ENCODE measurements around the gene CD72. TPM values are rescaled to one million over a fixed set of nuclear protein-coding genes. Genes with fewer than 3 reads are reported as not detected.

The CD72 gene
- total RNA-seq, 1 donor from 2014 or later, result 2.1 TPM

DNA sequence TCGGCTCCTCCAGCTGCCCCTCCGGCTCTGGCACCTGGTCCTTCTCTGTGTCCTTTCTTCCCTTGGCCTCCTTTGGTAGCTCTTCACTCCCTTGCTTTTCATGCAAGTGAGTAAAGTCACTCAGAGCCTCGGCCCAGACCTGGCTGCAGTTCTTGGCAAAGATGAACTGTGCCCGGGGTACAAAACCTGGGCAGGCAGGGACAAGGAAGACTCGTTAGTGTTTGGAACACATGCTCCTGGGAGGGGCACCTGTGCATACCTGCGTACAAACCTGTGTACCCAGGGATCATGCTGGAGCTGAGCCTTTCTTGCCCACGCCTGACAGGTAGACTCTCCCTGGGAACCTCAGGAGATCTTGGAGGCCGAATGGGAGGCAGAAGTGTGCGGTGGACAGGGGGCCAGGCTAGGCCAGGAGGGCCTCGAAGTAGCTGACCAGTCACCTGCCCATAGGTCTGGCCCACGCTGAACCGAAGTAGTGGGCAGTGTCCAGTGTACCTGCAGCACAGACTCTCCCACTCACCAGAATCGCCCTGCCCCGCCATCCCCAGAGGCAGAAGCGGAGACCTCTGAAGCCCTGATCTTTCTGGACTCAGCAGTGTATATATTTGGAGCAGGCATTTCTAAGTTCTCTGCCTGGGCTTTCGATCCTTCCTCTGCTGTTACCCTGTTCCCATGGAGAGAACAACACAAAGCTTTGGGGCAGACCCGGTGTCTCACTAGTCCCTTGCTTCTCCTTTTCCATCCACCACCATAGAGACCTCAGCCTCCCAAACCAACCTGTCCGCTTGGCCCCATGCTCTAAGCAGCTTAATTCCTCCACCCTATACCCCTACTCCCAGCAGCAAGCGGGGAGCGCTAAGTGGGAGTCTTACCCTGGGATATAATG is 55.1 kb downstream of the CD72 start:
- H3K4me1 ChIP-seq (ENCODE audit: control insufficient read depth in 3 of 3, insufficient read depth in 3 of 3, low read length in 3 of 3), result peaks cover 76 to 91% (median 76%) of the 10 kb centered on the region in 3 donors
- H3K27me3 ChIP-seq (ENCODE audit: control insufficient read depth in 3 of 3, insufficient read depth in 3 of 3, low read length in 3 of 3), result no peaks in the 10 kb centered on the region
- peak overlapping the region; percentile 62 to 72 (median 66) for H3K4me3 ChIP-seq (ENCODE audit: low read length in 3 of 3)
- peaks cover 14 to 18% (median 15%) of the 10 kb centered on the region in 3 donors for H3K36me3 ChIP-seq (ENCODE audit: control insufficient read depth in 3 of 3, insufficient read depth in 3 of 3, low read length in 3 of 3)
- H3K9ac ChIP-seq (ENCODE audit: low read depth in 1 of 3, low read length in 3 of 3), result peak overlapping the region; percentile 66 to 73 (median 71)
- H3K9me3 ChIP-seq (ENCODE audit: control insufficient read depth in 3 of 3, low read length in 3 of 3), result no peaks in the 10 kb centered on the region
- H3K27ac ChIP-seq (ENCODE audit: low read depth, low read length), result peak overlapping the region; percentile 77

DNA sequence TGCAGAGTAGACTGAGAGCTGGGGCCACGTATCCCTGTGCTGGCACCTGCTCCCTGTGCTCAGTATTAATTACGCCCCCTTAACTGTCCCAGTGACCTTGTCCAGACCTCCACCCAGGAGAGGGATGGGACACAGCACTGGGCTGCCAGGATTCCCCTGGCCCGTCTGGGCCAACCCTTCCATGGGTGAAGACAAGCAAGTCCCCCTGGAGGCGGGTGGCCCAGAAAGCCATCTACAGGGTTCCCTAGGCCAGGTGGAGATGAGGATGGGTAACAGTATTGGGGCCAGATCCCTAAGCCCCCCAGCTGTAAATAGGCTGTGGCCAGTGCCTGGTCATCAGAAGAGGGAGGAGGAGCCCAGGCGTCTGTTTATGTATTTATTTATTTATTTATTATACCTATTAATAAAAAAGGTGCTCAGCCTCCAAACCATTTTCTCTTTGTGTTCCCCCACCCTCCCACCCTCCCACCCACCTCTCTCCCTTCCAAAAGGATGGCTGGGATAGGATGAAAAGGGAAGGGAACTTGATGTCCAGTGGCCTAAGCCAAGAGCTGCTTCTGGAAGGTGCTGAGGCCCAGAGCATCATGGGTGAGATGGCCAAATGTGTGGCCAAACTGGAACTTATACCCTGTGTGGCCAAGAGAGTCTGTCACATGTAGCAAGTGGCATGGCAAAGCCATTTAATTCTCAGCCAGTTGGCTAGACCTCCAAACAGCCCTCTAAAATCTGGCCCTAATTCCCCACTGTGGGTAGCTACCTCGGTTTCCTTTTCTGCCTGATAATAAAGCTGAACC is 56.5 kb downstream of the CD72 start:
- Histone ChIP-seq H3K27ac (ENCODE audit: low read depth, low read length) (peak overlapping the region; percentile 77), H3K9ac (ENCODE audit: low read depth in 1 of 3, low read length in 3 of 3) (peak overlapping the region; percentile 60 to 71 (median 66)), H3K36me3 (ENCODE audit: control insufficient read depth in 3 of 3, insufficient read depth in 3 of 3, low read length in 3 of 3) (peaks cover 24 to 29% (median 26%) of the 10 kb centered on the region in 3 donors), H3K9me3 (ENCODE audit: control insufficient read depth in 3 of 3, low read length in 3 of 3) (no peaks in the 10 kb centered on the region), H3K4me1 (ENCODE audit: control insufficient read depth in 3 of 3, insufficient read depth in 3 of 3, low read length in 3 of 3) (peaks cover 88 to 99% (median 88%) of the 10 kb centered on the region in 3 donors), H3K4me3 (ENCODE audit: low read length in 3 of 3) (peak overlapping the region in 2 of 3 donors; percentile 62 to 72), H3K27me3 (ENCODE audit: control insufficient read depth in 3 of 3, insufficient read depth in 3 of 3, low read length in 3 of 3) (no peaks in the 10 kb centered on the region)

DNA sequence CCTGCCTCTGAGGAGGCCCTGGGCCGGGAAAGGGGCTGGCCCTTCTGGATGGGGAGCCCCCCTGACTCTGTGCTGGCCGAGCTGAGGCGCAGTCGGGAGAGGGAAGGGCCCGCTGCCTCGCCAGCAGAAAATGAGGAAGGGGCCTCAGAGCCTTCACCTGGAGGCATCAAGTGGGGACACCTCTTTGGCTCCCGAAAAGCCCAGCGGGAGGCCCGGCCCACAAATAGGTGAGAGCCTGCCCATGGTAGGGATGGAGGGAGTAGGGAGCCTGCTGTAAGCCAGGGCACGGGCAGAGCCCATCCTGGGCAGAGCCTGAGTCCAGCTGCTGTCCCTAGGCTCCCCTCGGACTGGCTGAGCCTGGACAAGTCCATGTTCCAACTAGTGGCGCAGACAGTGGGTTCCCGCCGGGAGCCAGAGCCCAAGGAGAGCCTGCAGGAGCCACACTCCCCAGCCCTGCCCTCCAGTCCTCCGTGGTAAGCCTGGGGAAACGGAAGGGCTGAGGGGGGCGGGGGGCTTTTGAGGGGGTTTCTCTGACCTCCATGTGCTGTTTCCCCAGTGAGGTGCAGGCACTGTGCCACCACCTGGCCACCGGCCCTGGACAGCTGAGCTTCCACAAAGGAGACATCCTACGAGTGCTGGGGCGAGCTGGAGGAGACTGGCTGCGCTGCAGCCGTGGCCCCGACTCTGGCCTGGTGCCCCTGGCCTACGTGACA is 57.4 kb downstream of the CD72 start:
- Histone ChIP-seq H3K9ac (ENCODE audit: low read depth in 1 of 3, low read length in 3 of 3) (peak overlapping the region; percentile 33 to 60 (median 46)), H3K36me3 (ENCODE audit: control insufficient read depth in 3 of 3, insufficient read depth in 3 of 3, low read length in 3 of 3) (peaks cover 30 to 36% (median 32%) of the 10 kb centered on the region in 3 donors), H3K27me3 (ENCODE audit: control insufficient read depth in 3 of 3, insufficient read depth in 3 of 3, low read length in 3 of 3) (no peaks in the 10 kb centered on the region), H3K4me3 (ENCODE audit: low read length in 3 of 3) (peak overlapping the region in 1 of 3 donors; percentile 32), H3K27ac (ENCODE audit: low read depth, low read length) (peak overlapping the region; percentile 74), H3K9me3 (ENCODE audit: control insufficient read depth in 3 of 3, low read length in 3 of 3) (no peaks in the 10 kb centered on the region), H3K4me1 (ENCODE audit: control insufficient read depth in 3 of 3, insufficient read depth in 3 of 3, low read length in 3 of 3) (peaks cover 86 to 99% (median 91%) of the 10 kb centered on the region in 3 donors)

Small RNA genes lying within 50 kb of the gene (small RNA-seq; reads per million reads assigned to genes)
- gene MIR4667, result 0.21 reads per million
- not detected for gene RMRP
- gene RPS29P17, result not detected

Other genes starting within 250 kb of the CD72 start
- 29.2 TPM for gene RUSC2, start 128.3 kb downstream of the CD72 start, total RNA-seq
- gene TESK1, start 13.2 kb downstream of the CD72 start, total RNA-seq, result 8.4 TPM
- 1.0 TPM for gene SIT1, start 32.5 kb upstream of the CD72 start, total RNA-seq
- gene RMRP, start 39.6 kb upstream of the CD72 start, total RNA-seq, result 118,473 TPM
- gene CCDC107, start 39.9 kb upstream of the CD72 start, total RNA-seq, result 11.0 TPM
- 0.52 TPM for gene ARHGEF39, start 46.8 kb upstream of the CD72 start, total RNA-seq
- under 0.01 TPM for gene CA9, start 55.5 kb upstream of the CD72 start, total RNA-seq
- 4,180 TPM for gene TPM2, start 71.5 kb upstream of the CD72 start, total RNA-seq
- gene TLN1, start 113.8 kb upstream of the CD72 start, total RNA-seq, result 90.8 TPM
- gene CREB3, start 114.3 kb upstream of the CD72 start, total RNA-seq, result 20.9 TPM
- 31.3 TPM for gene GBA2, start 130.8 kb upstream of the CD72 start, total RNA-seq
- 7.8 TPM for gene RGP1, start 130.9 kb upstream of the CD72 start, total RNA-seq
- gene MSMP, start 135.9 kb upstream of the CD72 start, total RNA-seq, result not detected
- gene NPR2, start 173.2 kb upstream of the CD72 start, total RNA-seq, result 7.3 TPM
- gene SPAG8, start 193.8 kb upstream of the CD72 start, total RNA-seq, result 0.52 TPM
- 25.1 TPM for gene HINT2, start 196.6 kb upstream of the CD72 start, total RNA-seq
- gene FAM221B, start 210.3 kb upstream of the CD72 start, total RNA-seq, result not detected
- 2.6 TPM for gene TMEM8B, start 210.8 kb upstream of the CD72 start, total RNA-seq